IMR-90 (cell line): ENCODE data around the gene MRPL21. TPM values are rescaled to one million over a fixed set of nuclear protein-coding genes. Genes with fewer than 3 reads are reported as not detected.

Experiments
- ATAC-seq: fragments of 200-7000 bp; cut with Tn5 transposase; 2 replicates; pipeline ENCODE4 v1.9.1; 2020; ENCODE audit warnings: low read depth, mild to moderate bottlenecking, moderate library complexity
- BruUV-seq: library from RNA; stranded (reverse); fragments of 400-500 nt; replicated peaks from 2 replicates; lab custom pipeline; 2021; lab: Mats Ljungman, UMichigan
- CTCF ChIA-PET: fragments of 300-600 bp; formaldehyde crosslinking; extraction: SDS; loops from one replicate; lab custom pipeline; 2021; ENCODE audit warnings: antibody characterized with exemption; lab: Yijun Ruan, JAX
- POLR2A ChIA-PET: fragments of 300-600 bp; sonication (Branson Sonifier 250); formaldehyde crosslinking; loops from one replicate; lab custom pipeline; 2022; ENCODE audit warnings: antibody characterized with exemption; ENCODE audit not compliant: unreplicated experiment; lab: Charles Lee
- DNase-seq: peaks from one replicate; pipeline ENCODE4 v3.0.0; 2013
- H2AFZ ChIP-seq: replicated peaks from 2 replicates; pipeline ENCODE3; 2013; ENCODE audit warnings: low read length, mild to moderate bottlenecking; ENCODE audit not compliant: poor library complexity
- H2AK5ac ChIP-seq: 2 replicates; pipeline ENCODE4 v1.6.1; 2013; ENCODE audit warnings: low read depth, low read length, inconsistent platforms
- H2AK9ac ChIP-seq: replicated peaks from 2 replicates; pipeline ENCODE3; 2013; ENCODE audit warnings: mild to moderate bottlenecking, low read depth, low read length, moderate library complexity; ENCODE audit not compliant: poor library complexity
- H2BK120ac ChIP-seq: 2 replicates; pipeline ENCODE4 v1.6.1; 2013; ENCODE audit warnings: low read depth, low read length, inconsistent platforms
- H2BK15ac ChIP-seq: 3 replicates; pipeline ENCODE4 v1.6.1; 2013; ENCODE audit warnings: low read depth, low read length, inconsistent platforms
- H2BK20ac ChIP-seq: 2 replicates; pipeline ENCODE4 v1.6.1; 2013; ENCODE audit warnings: low read depth, mild to moderate bottlenecking, inconsistent platforms, low read length, moderate library complexity
- H2BK5ac ChIP-seq: 2 replicates; pipeline ENCODE4 v1.6.1; 2013; ENCODE audit warnings: mild to moderate bottlenecking, low read depth, low read length, inconsistent platforms; ENCODE audit not compliant: poor library complexity, severe bottlenecking
- H3K14ac ChIP-seq: replicated peaks from 2 replicates; pipeline ENCODE4 v1.6.1; 2013; ENCODE audit warnings: low read depth, low read length, inconsistent platforms
- H3K18ac ChIP-seq: 2 replicates; pipeline ENCODE4 v1.6.1; 2013; ENCODE audit warnings: low read depth, low read length, control low read depth
- H3K23ac ChIP-seq: 2 replicates; pipeline ENCODE4 v1.6.1; 2013; ENCODE audit warnings: low read depth, low read length, inconsistent platforms
- H3K27ac ChIP-seq: 2 replicates; pipeline ENCODE4 v1.5.1; 2013; ENCODE audit warnings: mild to moderate bottlenecking, control low read depth, low read length; ENCODE audit not compliant: insufficient read depth
- H3K27me3 ChIP-seq: 2 replicates; pipeline ENCODE4 v1.6.1; 2013; ENCODE audit warnings: low read length; ENCODE audit not compliant: control insufficient read depth, insufficient read depth
- H3K36me3 ChIP-seq: 2 replicates; pipeline ENCODE4 v1.6.1; 2013; ENCODE audit warnings: low read length, mixed read lengths; ENCODE audit not compliant: control insufficient read depth, insufficient read depth
- H3K4ac ChIP-seq: 2 replicates; pipeline ENCODE4 v1.6.1; 2013; ENCODE audit warnings: low read depth, low read length, inconsistent platforms
- H3K4me1 ChIP-seq: 2 replicates; pipeline ENCODE4 v1.6.1; 2013; ENCODE audit warnings: low read length, mixed read lengths; ENCODE audit not compliant: control insufficient read depth, insufficient read depth
- H3K4me2 ChIP-seq: 2 replicates; pipeline ENCODE4 v1.6.1; 2013; ENCODE audit warnings: low read depth, mild to moderate bottlenecking, control low read depth, low read length, moderate library complexity
- H3K4me3 ChIP-seq: 2 replicates; pipeline ENCODE4 v1.5.1; 2013; ENCODE audit warnings: low read depth, mild to moderate bottlenecking, control low read depth, low read length, moderate library complexity; ENCODE audit not compliant: insufficient read depth
- H3K56ac ChIP-seq: 2 replicates; pipeline ENCODE4 v1.6.1; 2013; ENCODE audit warnings: low read length, inconsistent platforms; ENCODE audit not compliant: insufficient read depth; ENCODE audit errors: extremely low read depth
- H3K79me1 ChIP-seq, 2 experiments: 2 replicates each; pipeline ENCODE4 v1.6.1; 2013; ENCODE audit warnings: low read length in 2 of 2, inconsistent platforms in 1 of 2, low read depth in 1 of 2
- H3K9ac ChIP-seq: 2 replicates; pipeline ENCODE4 v1.6.1; 2013; ENCODE audit warnings: low read depth, low read length, control low read depth
- H3K9me1 ChIP-seq: 2 replicates; pipeline ENCODE4 v1.6.1; 2013; ENCODE audit warnings: low read length, inconsistent platforms; ENCODE audit not compliant: insufficient read depth
- H3K9me3 ChIP-seq: 2 replicates; pipeline ENCODE4 v1.6.1; 2013; ENCODE audit warnings: low read length; ENCODE audit not compliant: control insufficient read depth, insufficient read depth
- H4K20me1 ChIP-seq: 2 replicates; pipeline ENCODE4 v1.6.1; 2013; ENCODE audit warnings: low read length, inconsistent platforms; ENCODE audit not compliant: insufficient read depth
- H4K5ac ChIP-seq: 2 replicates; pipeline ENCODE4 v1.6.1; 2013; ENCODE audit warnings: mild to moderate bottlenecking, low read depth, low read length, control low read depth
- H4K8ac ChIP-seq, 2 experiments: 2 replicates each; pipeline ENCODE4 v1.6.1; 2013; ENCODE audit warnings: low read depth in 2 of 2, low read length in 2 of 2, control low read depth in 1 of 2, inconsistent platforms in 1 of 2
- H4K91ac ChIP-seq: 2 replicates; pipeline ENCODE4 v1.6.1; 2013; ENCODE audit warnings: low read depth, low read length, inconsistent platforms; ENCODE audit not compliant: insufficient read depth
- CEBPB ChIP-seq: IDR thresholded peaks from 2 replicates; pipeline ENCODE4 v1.6.1; 2012; ENCODE audit warnings: low read depth, low read length, improper control_type of control experiment
- MXI1 ChIP-seq: IDR thresholded peaks from 2 replicates; pipeline ENCODE4 v1.6.1; 2012; ENCODE audit warnings: low read depth, mild to moderate bottlenecking, low read length, moderate library complexity, borderline replicate concordance
- WGBS, 2 experiments: methylation state at CpG; one replicate each; pipeline versions ENCODE4 v1.1.5 to v1.1.7; 2013; ENCODE audit warnings: missing lambda C conversion rate in 2 of 2; ENCODE audit not compliant: insufficient read length in 1 of 2; ENCODE audit errors: extremely low coverage in 2 of 2; 5-methylcytosine and 5-hydroxymethylcytosine counted together
- dilution Hi-C: fragments of 300-500 bp; cut with HindIII; formaldehyde crosslinking; loops from one replicate; pipeline ENCODE4 v1.14.3; 2018; ENCODE audit warnings: low sequenced_read_pairs; ENCODE audit not compliant: unreplicated experiment
- in situ Hi-C: fragments of 300-500 bp; cut with MboI; formaldehyde crosslinking; loops from 3 replicates; pipeline ENCODE4 v1.14.3; 2019; ENCODE audit warnings: low sequenced_read_pairs, inconsistent platforms, mixed read lengths
- intact Hi-C: fragments of 100-400 bp; cut with micrococcal nuclease; formaldehyde crosslinking; loops from 2 replicates; pipeline ENCODE4 v1.10.0; 2022
- polyA plus RNA-seq, 3 experiments: library from polyadenylated mRNA; depleted of rRNA; stranded (reverse); fragments of >200 nt; gene quantifications; 2 replicates each; pipeline ENCODE4 v1.2.3, GENCODE V29; 2012; ENCODE audit warnings: low replicate concordance in 1 of 3
- total RNA-seq: library from RNA; depleted of rRNA; stranded (reverse); fragments of >200 nt; gene quantifications from 2 replicates; pipeline ENCODE4 v1.2.3, GENCODE V29; 2012

Gene MRPL21
- total and polyA plus RNA-seq, 2 of the 4 experiments (the other 2 are of a cell fraction): 19.2 to 26.3 TPM

GRCh38 chr11:68947151-68947550, 43.5 kb upstream of the MRPL21 start:
- BruUV-seq: no TSS peak
- no peak overlapping the region for H3K23ac ChIP-seq
- intact Hi-C loops (no loop called here), in situ Hi-C loops (loop anchor here (25.0 kb wide), 1 partner anchor 715 kb away; no protein-coding TSS in a partner anchor), dilution Hi-C loops (no loop called here)
- DNase-seq (no peak), ATAC-seq (no peak)
- H2BK120ac ChIP-seq: no peak overlapping the region
- no peaks in the 10 kb centered on the region for H4K20me1 ChIP-seq
- ChIA-PET CTCF (interaction anchor here (1.0 kb wide), 1 partner anchor 61 kb away, joined by 3 read pairs; no protein-coding TSS in a partner anchor), POLR2A (no interaction called here)
- no peak overlapping the region for H3K27ac ChIP-seq
- no peak overlapping the region for H4K91ac ChIP-seq
- H3K9ac ChIP-seq: no peak overlapping the region
- no peak overlapping the region for H3K18ac ChIP-seq
- H2AK9ac ChIP-seq: no peak overlapping the region
- no peaks in the 10 kb centered on the region for H3K9me3 ChIP-seq
- H3K14ac ChIP-seq: no peak overlapping the region
- H3K79me1 ChIP-seq: no peaks in the 10 kb centered on the region
- no peak overlapping the region for H2BK5ac ChIP-seq
- no peak overlapping the region for H4K5ac ChIP-seq
- H3K4me2 ChIP-seq: no peak overlapping the region
- no peak overlapping the region for H2AK5ac ChIP-seq
- no peaks in the 10 kb centered on the region; the same call in 1 of the 2 replicates for H3K9me1 ChIP-seq
- no peaks in the 10 kb centered on the region; the same call in 1 of the 2 replicates for H3K27me3 ChIP-seq
- H3K4me3 ChIP-seq: no peak overlapping the region
- TF ChIP-seq MXI1: no peak
- 0 out of 2 replicates have a peak, but pooled peaks have one; percentile 17 for TF ChIP-seq CEBPB
- no peak overlapping the region for H3K4ac ChIP-seq
- H4K8ac ChIP-seq: no peak overlapping the region
- H2BK15ac ChIP-seq: no peak overlapping the region
- H3K56ac ChIP-seq: no peak overlapping the region
- no peaks in the 10 kb centered on the region for H3K36me3 ChIP-seq
- 63% methylated on average over 5 of the region's 11 CpGs; no CpG with 5 or more reads in 1 of the 2 experiments for WGBS, 2 experiments
- H2AFZ ChIP-seq: no peak overlapping the region
- H2BK20ac ChIP-seq: no peak overlapping the region
- peaks cover 14% of the 10 kb centered on the region for H3K4me1 ChIP-seq
